Astrocyte (in vitro differentiated cells and primary cell): ENCODE results near the gene STRN4.

Experiments
- CTCF ChIP-seq: IDR thresholded peaks from 2 replicates; pipeline ENCODE4 v1.5.1; 2011; ENCODE audit warnings: low read depth, mild to moderate bottlenecking, inconsistent platforms, low read length, moderate library complexity; ENCODE audit not compliant: insufficient read depth
- EZH2 ChIP-seq: IDR thresholded peaks from 2 replicates; pipeline ENCODE4 v1.6.1; 2012; ENCODE audit warnings: mild to moderate bottlenecking, low read length, inconsistent platforms; ENCODE audit not compliant: insufficient read depth

GRCh38 chr19:46732966-46733689, 13.1 kb downstream of the STRN4 start:
- no peak for TF ChIP-seq CTCF
- no peak for TF ChIP-seq EZH2
